HG02798 (cell line): ENCODE results near the gene GLYR1.
"Not testable (repeated sequence)": the region's sequence is repeated elsewhere in the genome, so short reads cannot be mapped to it uniquely, and the experiment has no call there.

Experiments
- ATAC-seq: cut with Tn5 transposase; IDR thresholded peaks from one replicate; pipeline ENCODE4 v1.9.1; 2021; ENCODE audit warnings: mild to moderate bottlenecking; ENCODE audit not compliant: unreplicated experiment, poor library complexity

The GLYR1 gene

GRCh38 chr16:4846901-4847773 is at the start of gene GLYR1, which contains the start of gene UBN1:
GLYR1 (minus strand) TSS chr16:4847288; CDS start chr16:4847265, 23 bp downstream.
UBN1 (plus strand) TSS chr16:4847481; CDS start chr16:4852918, 5,437 bp downstream.
- ATAC-seq = peak; percentile 93

GRCh38 chr16:4896761-4897160 is 49.7 kb upstream of the GLYR1 start:
- not testable (repeated sequence) for ATAC-seq

- ATAC-seq = no peak
Observed at GRCh38 chr16:4895366-4895765, 48.3 kb upstream of the GLYR1 start.

- peak; percentile 34 for ATAC-seq
Observed at GRCh38 chr16:4894276-4895150, 47.4 kb upstream of the GLYR1 start.

- ATAC-seq = no peak
Observed at GRCh38 chr16:4893103-4893862, 46.2 kb upstream of the GLYR1 start.

GRCh38 chr16:4892361-4893102 is 45.4 kb upstream of the GLYR1 start:
- ATAC-seq = no peak

- no peak for ATAC-seq
Observed at GRCh38 chr16:4891886-4892216, 44.8 kb upstream of the GLYR1 start.

- ATAC-seq = no peak
Observed at GRCh38 chr16:4891097-4891885, 44.2 kb upstream of the GLYR1 start.

- ATAC-seq = no peak
Observed at GRCh38 chr16:4890686-4891085, 43.6 kb upstream of the GLYR1 start.

- no peak for ATAC-seq
Observed at GRCh38 chr16:4890026-4890425, 42.9 kb upstream of the GLYR1 start.

- no peak for ATAC-seq
Observed at GRCh38 chr16:4888428-4889135, 41.5 kb upstream of the GLYR1 start.

GRCh38 chr16:4886151-4886550 is 39.1 kb upstream of the GLYR1 start:
- no peak for ATAC-seq

GRCh38 chr16:4884972-4885874 is 38.1 kb upstream of the GLYR1 start:
- ATAC-seq = no peak

GRCh38 chr16:4884209-4884608 is 37.1 kb upstream of the GLYR1 start:
- no peak for ATAC-seq

- no peak for ATAC-seq
Observed at GRCh38 chr16:4883501-4883900, 36.4 kb upstream of the GLYR1 start.

GRCh38 chr16:4882633-4883285 is 35.7 kb upstream of the GLYR1 start:
- no peak for ATAC-seq
